Immature natural killer cell (primary cell): ENCODE data around the gene MS4A2. TPM values are rescaled to one million over a fixed set of nuclear protein-coding genes. Genes with fewer than 3 reads are reported as not detected.
"Not testable (repeated sequence)": the region's sequence is repeated elsewhere in the genome, so short reads cannot be mapped to it uniquely, and the experiment has no call there.

Experiments used
- DNase-seq, 3 donors: peaks; one replicate each; pipeline ENCODE4 v3.0.0; 2022; ENCODE audit warnings: mixed read lengths in 1 of 3
- H3K27ac Mint-ChIP-seq, 6 donors: one replicate each; pipeline ENCODE4 v1.8.0; 2020; ENCODE audit warnings: mixed read lengths in 6 of 6, mild to moderate bottlenecking in 5 of 6, inconsistent platforms in 4 of 6, moderate library complexity in 3 of 6
- H3K27me3 Mint-ChIP-seq, 3 donors: one replicate each; pipeline ENCODE4 v1.8.0; 2020 to 2021; ENCODE audit warnings: low read depth in 3 of 3, mild to moderate bottlenecking in 3 of 3, mixed read lengths in 3 of 3, moderate library complexity in 3 of 3, inconsistent platforms in 1 of 3
- H3K36me3 Mint-ChIP-seq, 3 donors: one replicate each; pipeline ENCODE4 v1.8.0; 2020; ENCODE audit warnings: mixed read lengths in 3 of 3, inconsistent platforms in 2 of 3, mild to moderate bottlenecking in 2 of 3
- H3K4me1 Mint-ChIP-seq, 2 donors: one replicate each; pipeline ENCODE4 v1.8.0; 2020; ENCODE audit warnings: inconsistent platforms in 2 of 2, mild to moderate bottlenecking in 2 of 2, mixed read lengths in 2 of 2, moderate library complexity in 1 of 2
- H3K4me3 Mint-ChIP-seq, 5 donors: one replicate each; pipeline ENCODE4 v1.8.0; 2020; ENCODE audit warnings: mild to moderate bottlenecking in 5 of 5, mixed read lengths in 5 of 5, inconsistent platforms in 3 of 5, moderate library complexity in 3 of 5
- H3K9me3 Mint-ChIP-seq, 6 donors: one replicate each; pipeline ENCODE4 v1.8.0; 2020; ENCODE audit warnings: mild to moderate bottlenecking in 6 of 6, mixed read lengths in 6 of 6, inconsistent platforms in 4 of 6, moderate library complexity in 3 of 6
- polyA plus RNA-seq, 3 donors: library from polyadenylated mRNA; unstranded; fragments of 300-500 nt; fragmentation: Illumina TruSeq; gene quantifications; one replicate each; pipeline ENCODE4 v1.2.3, GENCODE V29; 2021

Gene MS4A2
- polyA plus RNA-seq, 3 donors from 2014 or later = 0.10 TPM; not detected in 2

DNA sequence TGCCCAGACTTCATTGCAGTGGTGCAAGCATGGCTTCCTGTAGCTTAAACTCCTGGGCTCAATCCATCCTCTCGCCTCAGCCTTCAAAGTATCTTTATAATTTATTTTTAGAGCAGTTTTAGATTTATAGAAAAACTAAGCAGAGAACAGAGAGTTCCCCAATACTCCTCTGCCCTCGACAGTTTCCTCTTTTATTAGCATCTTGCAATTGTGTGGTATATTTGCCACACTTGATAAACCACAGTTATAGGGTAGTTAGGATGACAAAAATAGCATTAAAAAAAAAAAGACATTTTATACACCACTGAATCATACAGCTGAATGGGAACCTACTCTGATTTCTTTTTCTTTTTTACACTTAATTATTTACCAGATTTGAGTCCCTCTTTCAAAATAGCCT, 31.2 kb downstream of the MS4A2 start:
- H3K36me3 Mint-ChIP-seq = no peaks in the 10 kb centered on the region
- H3K9me3 Mint-ChIP-seq = no peaks in the 10 kb centered on the region
- peaks cover 0 to 4% (median 3%) of the 10 kb centered on the region in 3 donors for H3K27me3 Mint-ChIP-seq
- H3K4me3 Mint-ChIP-seq = no peak overlapping the region
- no peaks in the 10 kb centered on the region for H3K4me1 Mint-ChIP-seq
- no peak overlapping the region for H3K27ac Mint-ChIP-seq
- DNase-seq = no peak

DNA sequence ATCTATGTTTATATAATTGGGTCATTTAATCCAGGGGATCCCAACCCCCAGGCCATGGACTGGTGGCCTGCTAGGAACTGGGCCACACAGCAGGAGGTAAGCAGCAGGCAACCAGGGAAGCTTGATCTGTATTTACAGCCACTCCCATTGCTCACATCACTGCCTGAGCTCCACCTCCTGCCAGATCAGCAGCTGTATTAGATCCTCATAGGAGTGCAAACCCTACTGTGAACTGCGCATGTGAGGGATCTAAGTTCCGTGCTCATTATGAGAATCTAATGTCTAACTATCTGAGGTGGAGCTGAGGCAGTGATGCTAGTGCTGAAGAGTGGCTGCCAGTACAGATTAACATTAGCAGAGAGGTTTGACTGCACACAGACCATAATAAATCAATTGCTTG, 32.8 kb downstream of the MS4A2 start:
- Mint-ChIP-seq H3K27me3 (peaks cover 0 to 5% (median 4%) of the 10 kb centered on the region in 3 donors), H3K9me3 (no peaks in the 10 kb centered on the region), H3K27ac (no peak overlapping the region), H3K4me1 (no peaks in the 10 kb centered on the region), H3K36me3 (no peaks in the 10 kb centered on the region), H3K4me3 (no peak overlapping the region)
- DNase-seq = no peak

DNA sequence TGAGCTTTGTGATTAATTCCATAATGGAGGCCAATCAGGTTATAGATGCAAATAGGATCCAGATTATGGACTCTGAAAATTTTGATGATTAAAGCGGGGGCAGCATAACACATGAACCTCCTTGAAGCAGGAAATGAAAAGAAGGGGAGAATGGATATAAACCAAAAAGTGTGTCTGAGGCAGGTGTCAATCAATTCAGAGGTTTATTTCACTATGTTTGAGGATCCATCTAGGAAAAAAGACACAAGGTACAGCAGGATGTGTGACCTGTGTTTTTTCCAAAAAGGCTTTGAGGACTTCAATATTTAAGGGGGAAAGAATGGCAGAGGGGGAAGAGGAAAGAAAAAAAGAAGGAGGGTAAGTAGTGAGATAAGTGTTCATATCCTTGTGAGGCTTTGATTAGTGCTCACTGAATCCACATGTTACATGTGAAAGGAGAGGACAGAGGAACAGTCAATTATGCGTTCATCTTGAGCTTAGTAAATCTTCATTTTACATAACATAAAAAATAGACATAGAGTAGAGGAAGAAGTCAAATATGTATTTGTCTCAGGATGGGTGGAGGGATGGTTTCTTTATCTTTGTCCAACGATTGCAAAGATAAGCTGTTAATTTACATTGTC, 34.1 kb downstream of the MS4A2 start:
- no peaks in the 10 kb centered on the region for H3K4me1 Mint-ChIP-seq
- H3K36me3 Mint-ChIP-seq = no peaks in the 10 kb centered on the region
- no peak overlapping the region for H3K4me3 Mint-ChIP-seq
- H3K27me3 Mint-ChIP-seq = peaks cover 0 to 4% (median 3%) of the 10 kb centered on the region in 3 donors
- no peak overlapping the region for H3K27ac Mint-ChIP-seq
- DNase-seq = no peak
- H3K9me3 Mint-ChIP-seq = no peaks in the 10 kb centered on the region

DNA sequence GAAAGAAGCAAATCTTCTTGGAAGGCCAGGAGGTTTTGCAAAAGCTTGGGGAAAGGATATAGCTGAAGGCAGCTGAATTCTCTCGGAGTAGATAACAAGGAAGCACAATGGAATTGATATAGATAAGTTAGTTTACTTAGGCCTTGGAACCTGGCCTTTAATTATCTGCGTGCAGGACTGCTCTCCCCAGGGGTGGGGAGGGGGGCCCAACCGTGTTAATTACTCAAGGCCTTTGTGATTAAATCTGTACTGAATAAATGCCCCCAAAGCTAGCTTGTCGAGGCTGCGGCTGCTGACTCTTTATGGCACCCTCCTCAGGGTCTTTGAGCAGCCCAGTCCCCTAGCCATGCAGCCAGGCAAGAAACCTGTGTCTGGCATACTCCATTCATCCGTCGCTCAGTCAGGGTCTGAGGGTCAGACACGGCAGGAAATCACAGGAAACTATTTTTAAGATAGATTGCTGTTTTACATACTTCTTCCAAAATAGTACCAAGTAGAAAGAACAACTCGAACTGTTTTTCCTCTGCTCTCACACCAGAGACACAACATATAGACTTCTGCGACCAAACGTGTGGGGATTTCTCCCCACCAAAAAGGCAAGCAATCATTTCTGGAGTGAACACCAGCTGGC, 36.5 kb downstream of the MS4A2 start:
- Mint-ChIP-seq H3K4me1 (no peaks in the 10 kb centered on the region), H3K27ac (no peak overlapping the region), H3K36me3 (no peaks in the 10 kb centered on the region), H3K4me3 (no peak overlapping the region), H3K9me3 (no peaks in the 10 kb centered on the region), H3K27me3 (peaks cover 0 to 4% (median 3%) of the 10 kb centered on the region in 3 donors)
- no peak for DNase-seq

DNA sequence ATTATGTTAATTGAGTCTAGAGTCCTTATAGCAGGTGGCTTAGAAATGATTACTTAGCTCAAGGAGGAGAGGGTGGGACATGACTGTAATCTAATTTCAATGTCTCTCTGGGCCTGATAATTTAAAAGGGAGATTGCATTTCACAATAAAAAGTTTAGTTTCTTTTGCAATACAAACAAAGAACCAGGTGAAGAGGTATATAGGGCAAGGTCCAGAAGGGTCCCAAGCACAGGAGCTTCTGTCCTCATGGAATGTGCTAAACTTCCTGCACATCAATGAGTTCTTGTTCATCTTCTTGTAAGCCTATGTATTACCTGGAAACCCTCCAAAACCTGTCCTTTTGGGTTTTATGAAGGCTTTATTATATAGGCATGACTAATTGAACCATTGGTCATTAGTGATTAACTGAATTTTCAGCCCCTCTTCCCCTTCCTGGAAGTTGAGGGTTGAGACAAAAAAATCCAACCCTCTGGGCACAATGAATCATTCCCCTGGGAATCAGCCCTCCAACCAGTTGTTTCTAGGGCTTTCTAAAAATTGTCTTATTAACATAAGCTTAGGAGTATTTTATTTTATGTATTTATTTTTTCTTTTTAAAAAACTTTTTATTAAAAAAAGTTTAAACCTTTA, 37.6 kb downstream of the MS4A2 start:
- DNase-seq = no peak
- Mint-ChIP-seq H3K27me3 (peaks cover 0 to 3% (median 3%) of the 10 kb centered on the region in 3 donors), H3K36me3 (no peaks in the 10 kb centered on the region), H3K4me1 (no peaks in the 10 kb centered on the region), H3K27ac (no peak overlapping the region), H3K4me3 (no peak overlapping the region), H3K9me3 (no peaks in the 10 kb centered on the region)

DNA sequence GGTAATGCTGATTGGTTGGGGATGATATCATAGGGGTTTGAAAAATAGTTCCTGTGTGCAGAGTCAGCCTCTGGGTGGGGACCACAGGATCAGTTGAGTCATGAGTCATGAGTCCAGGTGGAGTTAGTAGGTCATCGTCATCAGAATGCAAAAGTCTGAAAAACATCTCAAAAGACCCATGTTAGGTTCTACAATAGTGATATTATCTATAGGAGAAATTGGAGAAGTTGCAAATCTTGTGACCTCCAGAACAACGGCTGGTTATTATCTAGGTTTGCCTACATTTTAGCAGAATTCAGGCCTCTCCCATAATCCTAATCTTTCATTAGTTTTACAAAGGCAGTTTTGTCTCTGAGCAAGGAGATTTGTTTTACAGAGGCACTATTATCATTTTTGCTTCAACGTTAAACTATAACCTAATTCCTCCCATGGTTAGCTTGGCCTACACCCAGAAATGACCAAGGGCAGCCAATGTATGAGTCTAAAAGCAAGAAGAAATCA, 38.9 kb downstream of the MS4A2 start:
- Mint-ChIP-seq H3K27ac (no peak overlapping the region), H3K36me3 (no peaks in the 10 kb centered on the region), H3K4me3 (no peak overlapping the region), H3K9me3 (no peaks in the 10 kb centered on the region), H3K4me1 (no peaks in the 10 kb centered on the region), H3K27me3 (peaks cover 0 to 3% (median 3%) of the 10 kb centered on the region in 3 donors)
- no peak for DNase-seq

DNA sequence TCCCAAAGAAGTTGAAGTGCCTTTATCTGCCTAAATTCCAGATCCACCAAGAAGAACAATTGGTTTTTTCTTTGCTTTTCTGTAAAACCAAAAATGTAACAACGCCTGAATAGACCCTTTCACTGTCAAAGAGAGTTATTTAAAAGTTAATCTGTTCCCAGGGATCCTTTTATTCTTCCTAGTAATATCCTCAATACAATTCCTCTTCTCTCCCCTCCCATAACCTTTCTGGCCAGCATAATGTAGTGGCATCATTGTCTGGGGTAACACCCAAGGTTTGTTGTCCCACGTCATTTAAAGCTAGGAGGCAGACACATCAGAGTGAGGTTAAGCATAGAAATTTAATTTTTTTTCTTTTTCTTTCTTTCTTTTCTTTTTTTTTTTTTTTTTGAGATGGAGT, 39.9 kb downstream of the MS4A2 start:
- H3K4me1 Mint-ChIP-seq = no peaks in the 10 kb centered on the region
- no peak overlapping the region for H3K27ac Mint-ChIP-seq

DNA sequence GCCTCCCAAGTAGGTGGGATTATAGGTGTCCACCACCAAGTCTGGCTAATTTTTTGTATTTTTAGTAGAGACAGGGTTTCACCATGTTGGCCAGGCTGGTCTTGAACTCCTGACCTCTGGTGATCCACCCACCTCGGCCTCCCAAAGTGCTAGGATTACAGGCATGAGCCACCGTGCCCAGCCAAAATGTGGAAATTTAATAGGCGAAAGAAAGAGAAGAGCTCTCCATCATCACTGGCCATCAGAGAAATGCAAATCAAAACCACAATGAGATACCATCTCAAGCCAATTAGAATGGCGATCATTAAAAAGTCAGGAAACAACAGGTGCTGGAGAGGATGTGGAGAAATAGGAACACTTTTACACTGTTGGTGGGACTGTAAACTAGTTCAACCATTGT, 40.4 kb downstream of the MS4A2 start:
- H3K4me3 Mint-ChIP-seq, DNase-seq, H3K36me3 Mint-ChIP-seq, H3K27me3 Mint-ChIP-seq, H3K9me3 Mint-ChIP-seq, H3K27ac Mint-ChIP-seq, H3K4me1 Mint-ChIP-seq: not testable (repeated sequence)

More for the DNA sequence above, 39.9 kb downstream of the MS4A2 start:
- Mint-ChIP-seq H3K9me3 (no peaks in the 10 kb centered on the region), H3K36me3 (no peaks in the 10 kb centered on the region), H3K4me3 (no peak overlapping the region), H3K27me3 (peaks cover 0 to 3% (median 3%) of the 10 kb centered on the region in 3 donors)
- no peak for DNase-seq

DNA sequence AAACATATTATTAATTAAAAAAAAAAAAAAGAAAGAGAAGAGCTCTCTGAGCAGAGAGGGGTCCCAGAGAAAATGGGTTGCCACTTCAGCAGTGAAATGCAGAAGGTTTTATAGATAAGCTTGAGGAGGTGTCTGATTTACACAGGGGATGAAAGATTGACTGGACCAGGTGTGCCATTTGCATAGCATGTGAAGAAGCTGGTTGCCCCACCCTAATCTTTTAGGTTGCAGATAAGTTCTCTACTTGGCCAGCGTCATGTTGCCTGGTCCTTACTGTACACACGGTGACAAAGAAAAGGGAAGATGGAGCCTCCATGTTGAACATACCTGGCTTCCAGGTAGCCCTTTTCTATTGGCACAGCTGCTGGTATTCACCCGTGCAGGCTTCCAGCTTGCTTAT, 41.4 kb downstream of the MS4A2 start:
- H3K4me3 Mint-ChIP-seq = no peak overlapping the region
- H3K27ac Mint-ChIP-seq = no peak overlapping the region
- DNase-seq = no peak
- peaks cover 0 to 3% (median 2%) of the 10 kb centered on the region in 3 donors for H3K27me3 Mint-ChIP-seq
- peaks cover 0 to 2% (median 0%) of the 10 kb centered on the region in 6 donors for H3K9me3 Mint-ChIP-seq
- H3K36me3 Mint-ChIP-seq = peaks cover 0 to 3% (median 0%) of the 10 kb centered on the region in 3 donors
- H3K4me1 Mint-ChIP-seq = no peaks in the 10 kb centered on the region

DNA sequence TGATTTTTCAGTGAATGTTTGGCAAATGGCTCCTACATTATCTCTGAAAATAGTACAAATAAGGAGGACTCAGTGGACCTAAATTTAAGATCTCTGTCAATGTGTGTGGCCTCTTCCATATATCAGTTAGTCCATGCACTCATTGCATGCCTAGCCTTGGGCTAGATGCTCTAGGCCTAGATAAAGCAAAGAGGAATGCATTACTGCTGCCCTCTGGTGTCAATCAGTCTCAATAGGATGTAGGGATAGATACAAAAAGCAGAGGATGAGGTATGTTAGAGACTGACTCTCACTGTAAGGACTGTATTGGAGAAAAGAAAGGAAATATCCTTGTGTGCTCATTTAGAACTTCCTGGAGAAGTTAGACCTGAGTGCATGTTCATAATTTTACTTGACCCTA, 42.0 kb downstream of the MS4A2 start:
- Mint-ChIP-seq H3K4me1 (no peaks in the 10 kb centered on the region), H3K27ac (no peak overlapping the region), H3K4me3 (no peak overlapping the region)

DNA sequence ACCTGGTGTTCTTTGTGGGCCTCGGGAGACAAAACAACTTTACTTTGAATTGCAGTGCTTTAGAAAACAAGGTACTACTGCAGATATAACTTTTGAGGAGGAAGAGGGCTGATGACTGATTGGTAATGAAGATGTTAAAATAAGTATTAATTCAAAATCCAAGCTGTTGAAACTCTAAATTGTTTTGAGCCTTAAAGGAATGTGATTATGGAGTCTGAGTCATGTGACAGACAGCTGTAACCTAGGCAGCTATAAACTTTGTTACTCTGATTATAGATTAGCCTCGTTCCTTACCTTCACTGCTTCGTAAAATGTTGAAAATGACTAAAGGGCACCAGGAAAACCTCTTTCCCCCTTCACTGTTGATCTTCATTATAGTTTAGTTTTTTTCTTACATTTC, 43.4 kb downstream of the MS4A2 start:
- H3K36me3 Mint-ChIP-seq = peaks cover 0 to 3% (median 0%) of the 10 kb centered on the region in 3 donors
- peaks cover 0 to 2% (median 0%) of the 10 kb centered on the region in 6 donors for H3K9me3 Mint-ChIP-seq
- H3K27ac Mint-ChIP-seq = no peak overlapping the region
- peaks cover 0 to 7% (median 2%) of the 10 kb centered on the region in 3 donors for H3K27me3 Mint-ChIP-seq
- H3K4me3 Mint-ChIP-seq = no peak overlapping the region
- no peaks in the 10 kb centered on the region for H3K4me1 Mint-ChIP-seq
- DNase-seq = no peak

More for the DNA sequence above, 42.0 kb downstream of the MS4A2 start:
- Mint-ChIP-seq H3K27me3 (peaks cover 0 to 3% (median 2%) of the 10 kb centered on the region in 3 donors), H3K9me3 (peaks cover 0 to 2% (median 0%) of the 10 kb centered on the region in 6 donors), H3K36me3 (peaks cover 0 to 3% (median 0%) of the 10 kb centered on the region in 3 donors)
- DNase-seq = no peak

DNA sequence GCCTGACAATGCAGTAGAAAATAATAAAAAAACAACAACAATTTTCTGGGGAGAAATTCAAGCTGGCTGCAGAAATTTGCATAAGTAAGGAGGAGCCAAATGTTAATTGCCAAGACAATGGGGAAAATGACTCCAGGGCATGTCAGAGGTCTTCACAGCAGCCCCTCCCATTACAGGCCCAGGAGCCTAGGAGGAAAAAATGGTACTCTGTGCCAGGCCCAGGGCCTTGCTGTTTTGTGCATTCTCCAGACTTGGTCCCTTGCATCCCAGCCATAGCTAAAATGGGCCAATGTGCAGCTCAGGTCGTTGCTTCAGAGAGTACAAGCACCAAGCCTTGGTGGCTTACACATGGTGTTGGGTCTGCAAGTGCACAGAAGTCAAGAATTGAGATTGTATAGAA, 45.5 kb downstream of the MS4A2 start:
- no peak overlapping the region for H3K27ac Mint-ChIP-seq
- peaks cover 0 to 9% (median 2%) of the 10 kb centered on the region in 3 donors for H3K27me3 Mint-ChIP-seq
- no peaks in the 10 kb centered on the region for H3K4me1 Mint-ChIP-seq
- DNase-seq = no peak
- H3K36me3 Mint-ChIP-seq = peaks cover 0 to 3% (median 0%) of the 10 kb centered on the region in 3 donors
- H3K4me3 Mint-ChIP-seq = no peak overlapping the region
- peaks cover 0 to 2% (median 0%) of the 10 kb centered on the region in 6 donors for H3K9me3 Mint-ChIP-seq

DNA sequence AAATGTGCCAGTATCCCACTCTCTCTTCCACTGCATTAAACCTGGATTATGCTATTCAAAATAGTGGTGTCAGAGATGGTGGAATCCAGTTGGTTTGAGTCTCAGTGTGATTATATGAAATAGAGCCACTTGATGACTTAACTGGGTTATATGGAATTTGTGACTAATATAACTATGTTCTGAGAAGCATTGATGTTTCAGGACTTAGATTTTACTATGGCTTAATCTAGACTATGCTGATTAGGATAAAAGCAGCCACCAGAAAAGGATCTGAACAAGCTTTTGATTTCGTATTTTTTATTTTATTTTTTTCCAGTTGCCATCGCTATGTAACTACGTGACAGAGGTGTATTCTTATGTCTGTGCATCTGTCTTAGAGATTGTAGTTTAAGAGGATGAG, 55.3 kb downstream of the MS4A2 start:
- no peaks in the 10 kb centered on the region for H3K36me3 Mint-ChIP-seq
- H3K4me1 Mint-ChIP-seq = no peaks in the 10 kb centered on the region
- H3K27me3 Mint-ChIP-seq = peaks cover 0 to 4% (median 3%) of the 10 kb centered on the region in 3 donors
- no peak overlapping the region for H3K4me3 Mint-ChIP-seq
- no peaks in the 10 kb centered on the region for H3K9me3 Mint-ChIP-seq
- no peak for DNase-seq
- no peak overlapping the region for H3K27ac Mint-ChIP-seq

DNA sequence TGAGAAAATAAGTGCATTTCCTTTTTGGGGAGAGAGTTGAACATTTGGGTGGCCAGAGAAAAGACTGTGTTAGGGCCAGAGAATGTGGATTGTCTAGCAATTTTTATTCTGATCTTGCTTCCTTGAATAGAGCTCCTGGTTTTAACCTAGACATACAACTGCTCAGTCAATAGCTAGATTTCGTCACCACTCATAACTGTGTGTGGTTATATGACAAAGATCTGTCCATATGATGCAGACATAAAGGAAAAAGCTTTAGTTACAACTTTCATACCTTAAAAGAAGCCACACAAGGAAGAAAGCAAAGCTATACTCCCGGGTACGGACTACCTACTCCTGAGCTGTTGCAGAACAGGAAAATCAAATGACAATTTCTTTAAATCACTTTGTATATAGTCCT, 57.2 kb downstream of the MS4A2 start:
- H3K27me3 Mint-ChIP-seq = peaks cover 0 to 4% (median 3%) of the 10 kb centered on the region in 3 donors
- no peaks in the 10 kb centered on the region for H3K4me1 Mint-ChIP-seq
- no peaks in the 10 kb centered on the region for H3K9me3 Mint-ChIP-seq
- H3K4me3 Mint-ChIP-seq = no peak overlapping the region
- no peak overlapping the region for H3K27ac Mint-ChIP-seq
- DNase-seq = no peak
- H3K36me3 Mint-ChIP-seq = no peaks in the 10 kb centered on the region
